GM12872 (cell line): Measurements from ENCODE around the gene BIRC3.

Experiments
- TF ChIP-seq, protein P1 (sequence below): IDR thresholded peaks from 3 replicates; pipeline ENCODE4 v1.5.1; 2011; ENCODE audit warnings: low read depth, mild to moderate bottlenecking, low read length, moderate library complexity; ENCODE audit not compliant: insufficient read depth

The BIRC3 gene

DNA sequence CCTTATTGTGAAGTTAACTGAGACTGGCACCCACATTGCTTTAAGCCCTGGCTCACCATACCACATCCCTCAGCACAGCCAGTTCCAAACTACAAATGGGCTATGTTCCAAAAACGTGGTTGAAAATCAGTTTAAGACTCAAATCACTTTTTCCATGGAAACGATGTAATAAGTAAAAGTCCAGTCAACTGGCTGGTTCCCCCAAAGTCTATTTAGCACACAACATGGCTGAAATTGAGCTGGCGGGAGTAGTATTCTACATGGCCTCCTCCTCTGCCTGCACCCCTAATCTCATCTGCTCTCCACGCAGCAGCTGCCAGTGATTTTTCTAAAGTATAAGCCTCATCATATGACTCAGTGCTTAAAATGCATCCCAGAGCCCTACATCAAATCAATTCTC, 40.9 kb upstream of the BIRC3 start:
- TF ChIP-seq, protein P1, sequence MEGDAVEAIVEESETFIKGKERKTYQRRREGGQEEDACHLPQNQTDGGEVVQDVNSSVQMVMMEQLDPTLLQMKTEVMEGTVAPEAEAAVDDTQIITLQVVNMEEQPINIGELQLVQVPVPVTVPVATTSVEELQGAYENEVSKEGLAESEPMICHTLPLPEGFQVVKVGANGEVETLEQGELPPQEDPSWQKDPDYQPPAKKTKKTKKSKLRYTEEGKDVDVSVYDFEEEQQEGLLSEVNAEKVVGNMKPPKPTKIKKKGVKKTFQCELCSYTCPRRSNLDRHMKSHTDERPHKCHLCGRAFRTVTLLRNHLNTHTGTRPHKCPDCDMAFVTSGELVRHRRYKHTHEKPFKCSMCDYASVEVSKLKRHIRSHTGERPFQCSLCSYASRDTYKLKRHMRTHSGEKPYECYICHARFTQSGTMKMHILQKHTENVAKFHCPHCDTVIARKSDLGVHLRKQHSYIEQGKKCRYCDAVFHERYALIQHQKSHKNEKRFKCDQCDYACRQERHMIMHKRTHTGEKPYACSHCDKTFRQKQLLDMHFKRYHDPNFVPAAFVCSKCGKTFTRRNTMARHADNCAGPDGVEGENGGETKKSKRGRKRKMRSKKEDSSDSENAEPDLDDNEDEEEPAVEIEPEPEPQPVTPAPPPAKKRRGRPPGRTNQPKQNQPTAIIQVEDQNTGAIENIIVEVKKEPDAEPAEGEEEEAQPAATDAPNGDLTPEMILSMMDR: no peak

DNA sequence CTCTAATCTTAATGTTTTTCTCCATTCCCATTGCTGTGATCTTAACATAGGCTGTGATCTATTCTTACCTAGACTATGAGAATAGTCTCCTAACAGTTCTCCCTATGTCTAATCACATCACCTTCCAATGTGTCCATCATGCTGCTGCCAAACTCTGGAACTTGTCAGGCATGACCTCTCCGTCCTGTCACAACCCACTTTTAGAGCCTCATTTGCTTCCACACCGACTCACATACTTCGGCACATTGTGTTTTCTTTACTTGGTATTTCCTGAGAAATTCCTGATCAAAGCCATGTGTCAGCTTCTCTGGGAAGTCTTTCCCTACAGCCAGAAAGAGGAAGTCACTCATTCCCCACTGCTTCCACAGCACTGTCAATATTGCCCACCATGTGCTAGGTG, 40.5 kb upstream of the BIRC3 start:
- TF ChIP-seq, protein P1: no peak

DNA sequence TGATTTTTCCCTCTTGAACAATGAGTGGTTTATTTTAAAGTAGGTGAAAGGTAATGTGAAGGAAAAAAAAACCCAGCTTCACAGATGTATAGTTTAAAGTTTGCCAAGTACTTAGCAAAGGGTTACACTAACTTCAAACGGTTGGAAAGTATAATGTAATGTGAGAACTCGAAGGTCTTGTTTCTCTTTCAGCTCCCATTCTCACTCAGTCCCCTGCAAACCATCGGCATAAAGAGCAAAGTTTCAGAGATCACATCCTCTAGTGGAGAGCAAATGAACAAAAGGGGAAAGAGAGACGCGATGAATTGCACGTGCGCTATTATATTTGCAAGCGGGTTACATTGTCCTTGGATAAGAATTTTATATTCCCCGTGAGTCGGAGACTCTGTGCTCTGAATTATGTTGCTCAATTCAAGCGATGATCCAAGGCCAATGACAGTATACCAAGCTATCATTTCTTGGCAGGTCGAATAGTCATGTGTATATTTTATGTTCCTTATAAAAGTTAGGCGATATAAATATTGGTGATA, 37.6 kb upstream of the BIRC3 start:
- TF ChIP-seq, protein P1: no peak

DNA sequence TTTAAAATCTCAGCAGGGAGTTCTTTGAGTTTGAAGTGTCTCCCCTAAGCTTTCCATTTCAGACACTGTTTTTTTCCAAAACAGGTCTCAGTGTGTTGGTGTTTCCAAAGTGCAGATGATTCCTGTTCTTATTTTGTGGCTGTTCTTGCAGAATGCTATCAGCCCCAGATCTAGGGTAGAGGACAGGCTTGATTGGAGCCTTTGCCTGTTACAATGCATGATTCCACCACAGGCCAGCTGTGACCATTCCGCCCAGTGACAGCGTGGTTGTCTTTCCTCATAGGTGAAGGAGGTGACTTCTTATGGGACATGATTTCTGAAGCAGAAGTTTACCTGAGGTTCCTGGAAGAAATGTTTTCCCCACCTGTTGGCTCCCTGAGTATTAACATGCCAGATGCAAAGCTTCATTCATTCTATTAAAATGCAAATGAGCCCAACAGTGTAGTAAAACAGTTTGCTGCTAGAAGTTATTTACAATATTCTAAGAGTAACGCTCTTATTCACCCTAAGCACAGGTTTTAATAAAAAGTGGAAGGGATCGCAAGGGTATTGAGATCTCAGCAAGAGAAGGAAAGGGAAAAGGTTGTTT, 36.9 kb upstream of the BIRC3 start:
- TF ChIP-seq, protein P1: no peak

DNA sequence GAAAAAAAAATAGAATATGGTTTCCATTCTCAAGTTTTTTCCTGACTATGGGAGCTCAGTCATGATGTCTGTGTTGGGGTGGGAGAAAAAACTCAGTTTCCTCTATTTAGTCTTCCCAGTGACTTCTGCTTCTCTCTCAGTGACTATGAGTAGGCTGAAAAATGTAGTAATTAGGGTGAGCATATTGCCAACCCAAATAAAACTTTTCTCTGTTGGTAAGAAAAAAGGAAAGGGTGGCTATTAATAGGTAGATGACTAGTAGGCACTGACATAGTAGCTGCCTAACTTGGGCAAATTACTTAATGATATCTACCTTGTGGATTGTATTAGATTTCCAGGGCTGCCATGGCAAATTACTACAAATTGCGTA, 34.2 kb upstream of the BIRC3 start:
- TF ChIP-seq, protein P1: no peak

DNA sequence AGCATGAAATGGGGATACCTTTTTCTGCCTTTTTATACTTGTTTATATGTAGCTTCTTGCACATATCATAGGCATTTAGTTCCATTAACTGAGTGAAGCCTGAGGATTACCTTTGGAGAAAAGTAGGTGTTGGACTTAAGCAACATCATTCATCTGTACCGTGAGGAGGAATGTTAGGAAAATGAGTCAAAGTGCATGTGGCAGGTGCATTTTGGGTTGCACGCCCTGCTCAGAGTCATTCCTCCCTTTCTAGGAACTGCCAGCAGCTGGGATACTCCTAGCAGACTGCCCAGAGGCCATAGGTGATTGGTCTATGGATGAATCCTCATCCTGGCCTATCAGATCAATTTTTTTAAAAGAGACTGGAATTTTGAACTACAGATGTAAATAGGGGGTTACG, 33.3 kb upstream of the BIRC3 start:
- TF ChIP-seq, protein P1: no peak

DNA sequence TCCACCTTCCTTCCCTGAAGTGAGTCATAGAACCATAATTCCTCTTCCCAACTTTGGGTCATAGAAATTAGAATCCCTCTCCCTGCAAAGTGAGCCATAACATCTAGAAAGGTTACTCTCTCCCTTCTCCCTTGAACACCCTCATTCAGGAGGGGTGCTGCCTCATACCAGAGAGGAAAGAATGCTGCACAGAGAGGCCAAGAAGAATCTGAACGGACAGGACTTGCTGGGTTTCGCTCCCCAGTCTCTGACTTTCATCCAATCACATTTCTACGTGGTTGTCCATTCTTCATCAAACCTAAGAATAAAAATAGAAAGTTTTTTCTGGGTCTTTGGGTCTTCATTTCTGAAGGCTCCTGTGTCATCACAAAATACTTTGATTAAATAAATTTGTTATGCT, 31.0 kb upstream of the BIRC3 start:
- TF ChIP-seq, protein P1: no peak
